Activated naive CD4-positive, alpha-beta T cell treated with anti-CD3 and anti-CD28 coated beads, Interleukin-2, amount 50 U/mL, for 24 hours (primary cell): ENCODE results near the gene FAM184B.
"Not testable (repeated sequence)": the region's sequence is repeated elsewhere in the genome, so short reads cannot be mapped to it uniquely, and the experiment has no call there.

ENCODE experiments used
- H3K27ac Mint-ChIP-seq: one replicate; pipeline ENCODE4 v1.8.0; 2021; ENCODE audit warnings: mild to moderate bottlenecking, mixed read lengths
- H3K27me3 Mint-ChIP-seq: one replicate; pipeline ENCODE4 v1.8.0; 2021; ENCODE audit warnings: mixed read lengths
- H3K36me3 Mint-ChIP-seq: one replicate; pipeline ENCODE4 v1.8.0; 2021; ENCODE audit warnings: mixed read lengths
- H3K4me1 Mint-ChIP-seq: one replicate; pipeline ENCODE4 v1.8.0; 2021; ENCODE audit warnings: mixed read lengths
- H3K4me3 Mint-ChIP-seq: one replicate; pipeline ENCODE4 v1.8.0; 2021; ENCODE audit warnings: mild to moderate bottlenecking, mixed read lengths
- H3K9me3 Mint-ChIP-seq: one replicate; pipeline ENCODE4 v1.8.0; 2021; ENCODE audit warnings: mixed read lengths

Gene FAM184B

DNA sequence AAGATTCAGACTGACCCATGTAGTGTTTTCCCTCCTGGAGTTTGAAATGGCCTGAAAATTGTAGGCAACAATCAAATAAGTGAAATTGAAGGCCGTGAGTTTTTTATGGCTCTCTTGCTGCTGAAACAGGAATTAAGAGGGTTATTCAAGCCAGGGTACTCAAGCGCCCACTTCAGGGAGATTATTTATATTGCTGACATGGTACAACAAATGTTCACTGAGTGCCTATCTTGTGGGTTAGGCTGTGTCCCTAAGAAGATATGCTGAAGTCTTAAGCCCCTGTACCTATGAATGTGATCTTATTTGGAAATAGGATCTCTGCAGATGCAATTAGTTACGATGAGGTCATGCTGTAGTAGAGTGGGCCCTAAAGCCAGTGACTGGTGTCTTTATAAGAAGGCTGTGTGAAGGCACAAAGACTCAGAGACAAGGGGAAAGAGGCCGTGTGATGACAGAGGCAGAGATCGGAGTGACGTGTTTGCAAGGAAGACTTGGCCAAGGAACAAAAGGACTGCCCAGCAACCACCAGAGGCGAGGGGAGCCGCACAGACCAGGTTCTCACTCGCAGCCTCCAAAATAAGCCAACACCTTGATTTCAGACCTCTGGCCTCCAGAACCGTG lies 94.1 kb downstream of the FAM184B start:
- no peaks in the 10 kb centered on the region for H3K27me3 Mint-ChIP-seq
- no peaks in the 10 kb centered on the region for H3K36me3 Mint-ChIP-seq
- no peak overlapping the region for H3K4me3 Mint-ChIP-seq
- no peak overlapping the region for H3K27ac Mint-ChIP-seq
- H3K4me1 Mint-ChIP-seq, result no peaks in the 10 kb centered on the region
- no peaks in the 10 kb centered on the region for H3K9me3 Mint-ChIP-seq

DNA sequence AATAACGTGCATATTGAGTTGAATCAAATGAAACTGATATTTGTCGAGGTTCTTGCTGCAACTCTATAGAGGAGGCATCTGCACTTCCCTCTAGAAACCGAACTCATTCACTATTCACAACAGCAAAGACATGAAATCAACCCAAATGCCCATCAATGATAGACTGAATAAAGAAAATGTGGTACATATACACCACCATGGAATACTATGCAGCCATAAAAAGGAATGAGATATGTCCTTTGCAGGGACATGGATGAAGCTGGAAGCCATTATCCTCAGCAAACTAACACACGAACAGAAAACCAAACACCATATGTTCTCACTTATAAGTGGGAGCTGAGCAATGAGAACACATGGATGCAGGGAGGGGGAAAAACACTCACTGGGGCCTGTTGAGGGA lies 96.8 kb downstream of the FAM184B start:
- not testable (repeated sequence) for H3K4me3 Mint-ChIP-seq, H3K36me3 Mint-ChIP-seq, H3K4me1 Mint-ChIP-seq, H3K27me3 Mint-ChIP-seq, H3K9me3 Mint-ChIP-seq, H3K27ac Mint-ChIP-seq

DNA sequence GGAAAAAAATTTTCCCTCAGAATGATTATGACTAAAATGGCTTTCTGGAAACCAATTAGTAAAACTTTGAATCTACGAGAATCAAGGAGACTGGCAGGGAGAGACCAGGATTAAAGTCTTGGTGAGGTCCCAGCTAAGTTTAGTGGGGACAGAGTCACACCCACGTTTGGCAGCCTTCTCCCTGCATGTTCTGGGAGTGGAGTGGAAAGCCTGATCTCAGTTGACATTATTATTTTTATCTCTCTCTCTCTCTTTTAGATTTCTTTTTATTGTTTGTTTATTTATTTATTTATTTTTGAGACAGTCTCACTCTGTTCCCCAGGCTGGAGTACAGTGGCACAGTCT lies 99.2 kb downstream of the FAM184B start:
- Mint-ChIP-seq H3K36me3 (no peaks in the 10 kb centered on the region), H3K4me1 (no peaks in the 10 kb centered on the region), H3K27ac (no peak overlapping the region), H3K4me3 (no peak overlapping the region), H3K27me3 (no peaks in the 10 kb centered on the region), H3K9me3 (peaks cover 7% of the 10 kb centered on the region)

DNA sequence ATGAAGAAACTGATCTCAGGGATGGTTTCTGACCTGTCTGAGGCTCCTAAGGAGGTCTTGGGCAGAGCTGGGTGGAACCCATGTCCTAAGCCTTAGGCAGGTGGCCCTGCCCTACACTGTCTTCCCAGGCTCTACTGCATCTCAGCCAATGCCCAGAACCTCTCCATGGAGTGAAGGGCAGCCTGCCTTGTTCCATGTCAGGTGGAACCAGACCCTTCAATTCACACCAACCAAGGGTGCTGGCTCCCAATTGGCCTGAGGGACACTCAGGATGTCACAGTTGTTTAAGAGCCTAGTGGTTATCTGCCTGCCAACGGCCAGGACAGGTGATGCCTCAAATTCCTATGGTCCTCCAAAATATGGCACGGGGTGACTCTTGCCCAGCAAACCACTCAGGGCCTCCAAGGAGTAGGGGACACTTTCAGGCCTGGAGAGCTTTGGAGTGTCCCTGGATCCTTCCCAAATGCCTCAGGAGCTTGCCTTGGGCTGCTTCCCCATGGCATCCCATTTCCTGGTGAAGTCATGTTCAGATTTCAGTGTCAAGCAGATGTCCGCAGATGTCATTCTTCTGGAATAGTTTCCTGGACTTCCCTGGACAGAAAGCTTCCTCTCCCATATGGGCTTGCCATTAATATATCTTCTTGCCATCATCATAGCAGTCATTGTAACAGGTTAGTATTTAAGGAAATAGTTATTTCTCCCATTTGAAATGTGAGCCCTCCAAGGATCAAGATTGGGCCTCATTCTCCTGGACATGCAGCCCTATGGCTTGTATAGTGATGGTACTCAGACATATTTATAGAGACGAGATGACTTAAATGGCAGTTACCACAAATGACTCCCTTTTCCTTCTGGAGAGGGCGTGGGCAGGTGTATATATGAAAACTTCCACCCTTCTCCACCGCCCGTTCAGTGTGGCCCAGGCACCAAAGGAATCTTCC lies 99.9 kb downstream of the FAM184B start:
- H3K36me3 Mint-ChIP-seq, result no peaks in the 10 kb centered on the region
- no peak overlapping the region for H3K4me3 Mint-ChIP-seq
- H3K4me1 Mint-ChIP-seq, result no peaks in the 10 kb centered on the region
- H3K9me3 Mint-ChIP-seq, result peaks cover 7% of the 10 kb centered on the region
- H3K27me3 Mint-ChIP-seq, result peaks cover 2% of the 10 kb centered on the region
- H3K27ac Mint-ChIP-seq, result no peak overlapping the region

DNA sequence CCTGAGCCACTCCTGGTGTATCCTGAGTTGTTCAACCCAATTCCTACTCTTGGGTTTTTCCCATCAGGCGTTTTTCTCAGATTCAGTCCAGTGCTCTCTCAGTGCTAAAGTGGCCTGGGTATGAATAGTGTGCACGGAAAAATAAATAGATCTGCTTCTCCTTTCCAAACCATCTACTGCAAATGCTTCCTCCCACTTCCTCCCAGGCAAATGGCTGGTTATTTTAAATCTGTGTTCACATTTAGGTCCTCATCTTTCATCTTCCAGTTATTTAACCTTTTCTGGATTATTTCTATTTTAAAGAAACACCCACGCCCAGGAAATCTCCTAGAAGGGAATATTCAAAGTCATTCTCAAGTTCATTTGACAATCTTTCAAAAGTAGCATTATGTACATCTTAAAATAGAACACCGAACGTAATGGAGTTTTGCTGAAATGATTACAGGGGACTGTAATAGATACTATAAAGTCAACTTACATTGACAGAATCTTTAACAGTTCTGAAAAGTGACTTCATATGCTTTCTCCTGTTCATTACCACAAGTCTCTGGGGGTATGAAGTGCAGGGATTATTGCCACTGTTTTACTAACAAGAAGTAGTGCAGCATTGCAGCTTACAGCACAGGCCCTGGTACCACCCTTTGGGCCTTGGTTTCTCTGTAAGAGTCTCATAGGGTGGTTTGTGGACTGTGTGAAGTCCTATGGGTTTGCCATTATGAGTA lies 100.7 kb downstream of the FAM184B start:
- Mint-ChIP-seq H3K27me3 (peaks cover 2% of the 10 kb centered on the region), H3K4me1 (no peaks in the 10 kb centered on the region), H3K9me3 (peaks cover 7% of the 10 kb centered on the region), H3K4me3 (no peak overlapping the region), H3K27ac (no peak overlapping the region), H3K36me3 (no peaks in the 10 kb centered on the region)

DNA sequence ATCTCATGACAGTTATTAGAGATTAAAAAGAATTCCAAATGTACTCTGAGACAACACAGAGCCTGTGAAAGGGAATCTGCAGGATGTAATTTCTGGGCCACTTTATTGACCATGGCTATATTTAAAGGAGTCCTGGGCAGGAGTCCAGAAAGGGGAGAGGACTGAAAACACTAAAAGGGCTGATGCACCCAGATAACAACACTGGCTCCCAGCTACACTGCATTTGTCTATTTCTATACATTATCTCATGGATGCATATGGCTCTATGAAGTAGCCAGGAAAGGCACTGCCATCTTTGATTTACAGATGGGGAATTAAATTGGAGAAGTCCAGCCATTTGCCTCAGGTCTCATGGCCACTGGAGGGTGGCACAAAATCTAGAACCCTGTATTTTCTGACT lies 111.0 kb downstream of the FAM184B start:
- no peaks in the 10 kb centered on the region for H3K4me1 Mint-ChIP-seq
- H3K27me3 Mint-ChIP-seq, result peaks cover 14% of the 10 kb centered on the region
- no peak overlapping the region for H3K4me3 Mint-ChIP-seq
- peaks cover 13% of the 10 kb centered on the region for H3K9me3 Mint-ChIP-seq
- no peak overlapping the region for H3K27ac Mint-ChIP-seq
- peaks cover 6% of the 10 kb centered on the region for H3K36me3 Mint-ChIP-seq

DNA sequence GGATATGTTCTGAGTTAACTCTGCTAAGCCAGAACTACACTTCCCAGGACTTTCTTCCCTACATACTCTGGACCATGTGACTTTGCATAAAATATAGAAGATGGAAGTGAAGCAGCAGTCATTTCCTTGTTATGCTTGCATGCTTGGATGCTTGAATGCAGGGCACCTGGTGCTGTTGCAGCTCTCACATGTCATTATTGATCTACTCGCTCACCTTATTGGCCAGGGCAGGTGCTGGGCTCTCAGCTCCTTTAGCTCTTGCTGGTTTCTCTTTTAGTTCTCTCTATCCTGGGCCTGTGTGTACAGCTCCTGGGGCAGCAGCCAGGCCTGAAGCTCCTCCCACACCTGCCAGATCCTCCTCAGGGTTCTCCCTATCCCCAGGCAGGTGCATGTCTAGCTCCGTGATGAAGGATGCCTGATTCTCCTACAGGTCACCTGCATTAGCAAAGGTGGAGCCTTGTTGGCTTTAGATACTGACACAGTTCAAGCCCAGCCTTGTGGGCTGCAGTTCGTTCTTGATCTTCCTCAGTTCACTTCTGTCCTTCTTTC lies 113.7 kb downstream of the FAM184B start:
- H3K27ac Mint-ChIP-seq, result no peak overlapping the region
- H3K27me3 Mint-ChIP-seq, result peaks cover 10% of the 10 kb centered on the region
- peaks cover 6% of the 10 kb centered on the region for H3K36me3 Mint-ChIP-seq
- no peak overlapping the region for H3K4me3 Mint-ChIP-seq
- H3K9me3 Mint-ChIP-seq, result peaks cover 13% of the 10 kb centered on the region
- H3K4me1 Mint-ChIP-seq, result no peaks in the 10 kb centered on the region

DNA sequence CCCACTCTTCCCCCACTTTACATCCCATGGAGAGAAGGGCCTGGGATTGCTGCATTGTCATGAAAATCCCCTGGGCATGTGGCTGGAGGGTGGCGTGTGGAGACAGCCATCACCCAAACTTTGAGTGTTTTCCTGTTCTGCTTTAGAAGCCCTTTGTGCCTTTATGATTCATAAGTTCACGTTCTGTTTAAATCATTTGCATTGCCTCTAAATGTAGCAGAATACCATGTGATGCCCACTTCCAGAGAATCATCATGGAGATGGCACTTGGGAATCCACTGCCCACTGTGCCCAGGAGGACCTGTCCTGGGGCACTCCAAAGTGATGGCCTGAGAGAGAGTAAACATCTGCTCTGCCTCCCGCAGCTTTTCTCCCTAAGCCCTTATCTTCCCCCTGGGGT lies 114.2 kb downstream of the FAM184B start:
- H3K4me1 Mint-ChIP-seq, result no peaks in the 10 kb centered on the region
- H3K27ac Mint-ChIP-seq, result no peak overlapping the region
- H3K4me3 Mint-ChIP-seq, result no peak overlapping the region
- H3K27me3 Mint-ChIP-seq, result peaks cover 7% of the 10 kb centered on the region
- H3K9me3 Mint-ChIP-seq, result peaks cover 13% of the 10 kb centered on the region
- H3K36me3 Mint-ChIP-seq, result peaks cover 6% of the 10 kb centered on the region

DNA sequence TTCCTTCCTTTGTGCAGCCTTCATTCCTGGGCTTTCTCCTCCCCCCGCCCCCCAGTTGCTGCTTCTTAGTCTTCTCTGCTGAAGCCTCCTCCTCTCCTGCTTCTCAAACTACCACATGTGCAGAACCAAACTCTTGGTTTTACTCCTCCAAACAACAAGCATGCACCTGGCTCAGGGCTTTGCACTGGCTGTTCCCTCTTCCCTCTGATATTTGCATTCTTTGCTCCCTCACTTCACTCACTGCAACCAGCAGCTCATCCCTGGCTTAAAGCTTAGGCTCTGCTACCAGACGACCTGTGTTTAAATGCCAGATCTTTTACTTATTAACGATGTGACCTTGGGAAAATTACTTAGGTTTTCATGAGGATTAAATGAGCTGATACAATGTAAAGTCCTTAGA lies 115.6 kb downstream of the FAM184B start:
- H3K4me1 Mint-ChIP-seq, result no peaks in the 10 kb centered on the region
- H3K4me3 Mint-ChIP-seq, result no peak overlapping the region
- no peaks in the 10 kb centered on the region for H3K36me3 Mint-ChIP-seq
- H3K27me3 Mint-ChIP-seq, result peaks cover 6% of the 10 kb centered on the region
- H3K9me3 Mint-ChIP-seq, result peaks cover 1% of the 10 kb centered on the region
- H3K27ac Mint-ChIP-seq, result no peak overlapping the region

DNA sequence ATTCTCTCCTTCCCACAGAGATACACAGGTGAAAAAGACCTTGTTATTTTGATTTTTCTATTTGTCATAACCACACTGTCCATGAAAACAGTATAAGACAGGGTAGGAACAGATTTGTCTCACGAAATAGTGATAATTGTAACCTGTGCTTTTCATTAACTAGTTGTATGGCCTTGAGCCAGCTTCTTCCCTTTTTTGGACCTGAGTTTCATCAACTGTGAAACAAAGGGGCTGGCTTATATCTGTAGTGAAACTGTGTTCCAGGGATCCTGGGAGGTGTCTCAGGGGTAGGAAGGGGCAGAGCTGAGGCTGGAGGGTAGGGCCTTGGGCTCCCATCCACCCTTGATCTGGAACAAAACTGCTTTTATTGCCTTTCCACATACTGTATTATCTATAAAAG lies 116.1 kb downstream of the FAM184B start:
- Mint-ChIP-seq H3K4me1 (no peaks in the 10 kb centered on the region), H3K27ac (no peak overlapping the region), H3K9me3 (no peaks in the 10 kb centered on the region), H3K4me3 (no peak overlapping the region), H3K36me3 (no peaks in the 10 kb centered on the region), H3K27me3 (peaks cover 6% of the 10 kb centered on the region)

DNA sequence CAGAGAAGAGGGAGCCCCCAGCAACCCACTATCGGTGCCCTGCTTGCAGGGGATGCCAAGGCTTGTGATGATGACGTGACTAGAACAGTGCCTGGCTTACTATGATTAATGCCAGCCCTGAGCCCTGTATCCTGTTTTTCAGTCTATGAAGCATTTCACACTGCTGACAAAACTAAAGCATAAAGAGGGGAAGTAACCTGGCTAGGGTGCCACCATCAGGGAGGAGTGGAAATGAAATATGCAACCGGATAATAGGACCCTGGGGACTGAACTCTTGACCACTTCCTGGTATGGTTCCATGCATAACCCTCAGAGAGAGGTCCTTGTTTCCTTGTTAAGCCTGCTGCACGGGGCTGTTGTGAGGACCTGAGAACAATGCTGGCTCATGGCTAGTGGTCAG lies 116.7 kb downstream of the FAM184B start:
- Mint-ChIP-seq H3K4me1 (no peaks in the 10 kb centered on the region), H3K27ac (no peak overlapping the region), H3K4me3 (no peak overlapping the region), H3K9me3 (no peaks in the 10 kb centered on the region), H3K27me3 (peaks cover 5% of the 10 kb centered on the region), H3K36me3 (no peaks in the 10 kb centered on the region)

DNA sequence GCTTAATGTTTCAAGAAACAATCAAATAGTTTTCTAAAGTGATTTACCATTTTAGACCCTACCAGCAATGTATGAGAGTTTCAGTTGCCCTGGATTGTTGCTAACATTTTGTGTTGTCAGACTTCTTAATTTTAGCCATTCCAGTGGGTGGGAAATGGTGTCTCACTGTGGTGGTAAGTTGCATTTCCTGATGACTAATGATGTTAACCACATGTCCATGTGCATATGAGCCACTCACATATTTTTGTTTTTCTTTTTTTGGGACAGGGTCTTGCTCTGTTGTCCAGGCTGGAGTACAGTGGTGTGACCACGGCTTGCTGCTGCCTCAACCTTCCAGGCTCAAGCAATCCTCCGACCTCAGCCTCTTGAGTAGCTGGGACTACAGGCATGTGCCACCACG lies 118.7 kb downstream of the FAM184B start:
- peaks cover 3% of the 10 kb centered on the region for H3K27me3 Mint-ChIP-seq
- H3K36me3 Mint-ChIP-seq, result no peaks in the 10 kb centered on the region
- no peaks in the 10 kb centered on the region for H3K4me1 Mint-ChIP-seq
- H3K4me3 Mint-ChIP-seq, result no peak overlapping the region
- no peaks in the 10 kb centered on the region for H3K9me3 Mint-ChIP-seq
- H3K27ac Mint-ChIP-seq, result no peak overlapping the region

DNA sequence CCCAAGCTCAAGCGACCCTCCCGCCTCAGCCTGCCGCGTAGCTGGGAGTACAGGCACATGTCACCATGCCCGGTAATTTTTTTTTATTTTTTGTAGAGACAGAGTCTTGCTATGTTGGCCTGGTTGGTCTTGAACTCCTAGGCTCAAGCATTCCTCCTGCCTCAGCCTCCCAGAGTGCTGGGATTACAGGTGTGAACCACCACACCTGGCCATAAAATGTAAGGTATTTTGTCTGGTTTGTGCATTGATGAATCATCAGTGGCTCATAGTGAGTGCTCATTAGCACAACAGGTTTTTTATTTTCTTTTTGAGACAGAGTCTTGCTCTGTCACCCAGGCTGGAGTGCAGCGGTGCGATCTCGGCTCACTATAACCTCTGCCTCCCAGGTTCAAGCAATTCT lies 122.2 kb downstream of the FAM184B start:
- not testable (repeated sequence) for H3K27me3 Mint-ChIP-seq, H3K36me3 Mint-ChIP-seq, H3K27ac Mint-ChIP-seq, H3K9me3 Mint-ChIP-seq, H3K4me3 Mint-ChIP-seq, H3K4me1 Mint-ChIP-seq

DNA sequence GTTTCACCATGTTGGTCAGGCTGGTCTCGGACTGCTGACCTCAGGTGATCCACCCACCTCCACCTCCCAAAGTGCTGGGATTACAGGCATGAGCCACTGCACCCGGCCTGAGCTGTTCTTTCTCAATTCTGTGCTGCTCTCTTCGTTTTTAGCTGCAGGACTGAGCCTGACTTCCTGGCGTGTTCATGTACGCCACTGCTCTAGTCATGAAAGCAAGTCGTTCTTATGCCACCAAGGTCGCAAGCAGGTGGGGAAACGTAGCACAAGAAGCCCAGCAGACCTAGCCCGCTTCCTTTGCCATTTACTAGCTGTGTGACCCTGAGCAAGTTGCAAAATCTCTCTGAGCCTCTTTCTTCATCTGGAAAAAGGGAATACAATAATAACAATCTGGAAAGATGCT lies 123.6 kb downstream of the FAM184B start:
- Mint-ChIP-seq H3K27ac (no peak overlapping the region), H3K36me3 (no peaks in the 10 kb centered on the region), H3K9me3 (no peaks in the 10 kb centered on the region), H3K27me3 (peaks cover 1% of the 10 kb centered on the region), H3K4me1 (no peaks in the 10 kb centered on the region), H3K4me3 (no peak overlapping the region)

DNA sequence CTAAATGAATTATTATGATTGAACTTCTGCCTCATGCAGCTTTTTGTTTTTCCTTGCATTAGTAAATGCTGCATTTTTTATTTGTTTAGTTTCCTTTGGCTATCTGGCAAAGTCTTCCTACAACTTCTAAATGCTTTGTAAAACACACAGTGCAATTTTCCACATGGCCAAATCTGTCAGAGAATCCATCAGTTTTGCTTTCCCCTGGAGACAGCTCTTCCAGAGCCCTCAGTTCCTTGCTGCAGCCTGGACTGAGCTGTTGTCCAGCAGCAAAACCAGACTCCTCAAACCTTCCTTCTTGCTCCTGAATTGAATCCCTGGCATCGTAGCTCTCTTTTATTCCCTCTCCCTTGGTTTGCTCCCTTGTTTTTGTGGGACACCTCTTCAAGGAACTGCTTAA lies 124.3 kb downstream of the FAM184B start:
- Mint-ChIP-seq H3K4me1 (no peaks in the 10 kb centered on the region), H3K9me3 (no peaks in the 10 kb centered on the region), H3K36me3 (no peaks in the 10 kb centered on the region), H3K4me3 (no peak overlapping the region), H3K27me3 (peaks cover 1% of the 10 kb centered on the region), H3K27ac (no peak overlapping the region)

DNA sequence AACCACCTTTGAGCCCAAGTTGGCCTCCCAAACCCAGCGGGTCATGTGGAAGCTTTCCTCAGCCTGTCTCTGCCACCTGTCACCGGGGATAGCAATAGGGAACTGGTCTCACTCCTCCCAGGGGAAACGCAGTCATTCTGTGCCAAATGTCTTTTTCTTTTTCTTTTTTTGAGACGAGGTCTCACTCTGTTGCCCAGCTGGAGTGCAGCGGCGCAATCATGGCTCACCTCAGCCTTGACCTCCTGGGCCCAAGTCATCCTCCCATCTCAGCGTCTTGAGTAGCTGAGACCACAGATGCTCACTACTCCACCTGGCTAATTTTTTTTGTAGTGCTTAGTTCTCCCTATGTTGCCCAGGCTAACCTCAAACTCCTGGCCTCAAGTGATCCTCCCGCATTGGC lies 126.7 kb downstream of the FAM184B start:
- Mint-ChIP-seq H3K27me3 (peaks cover 1% of the 10 kb centered on the region), H3K4me3 (no peak overlapping the region), H3K9me3 (no peaks in the 10 kb centered on the region), H3K4me1 (peaks cover 18% of the 10 kb centered on the region), H3K36me3 (no peaks in the 10 kb centered on the region), H3K27ac (no peak overlapping the region)
